GM21390 (cell line): Measurements from ENCODE around the gene BCAN.

Source experiments
- ATAC-seq: cut with Tn5 transposase; IDR thresholded peaks from one replicate; pipeline ENCODE4 v1.9.1; 2021; ENCODE audit not compliant: unreplicated experiment

Gene BCAN

DNA sequence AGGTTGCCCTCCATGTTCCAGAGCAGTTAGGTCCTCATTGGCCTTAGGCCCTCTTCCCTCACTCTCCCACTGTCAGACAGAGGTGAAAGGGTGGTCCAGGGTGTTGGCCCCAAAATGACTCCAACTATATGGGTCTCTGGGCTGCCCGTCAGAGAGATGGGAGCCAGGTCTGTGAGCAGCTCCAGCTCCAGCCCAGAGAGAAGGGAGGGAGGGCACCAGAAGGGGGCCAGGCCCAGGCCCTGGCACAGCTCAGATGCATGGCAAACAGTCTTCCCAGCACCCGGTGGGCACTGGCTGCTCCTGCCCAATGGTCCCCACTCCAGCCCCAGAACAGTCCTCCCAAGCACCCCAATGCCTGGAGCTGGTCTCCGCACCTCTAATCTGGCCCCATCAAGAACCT lies 2.2 kb downstream of the BCAN start:
- ATAC-seq, result no peak

DNA sequence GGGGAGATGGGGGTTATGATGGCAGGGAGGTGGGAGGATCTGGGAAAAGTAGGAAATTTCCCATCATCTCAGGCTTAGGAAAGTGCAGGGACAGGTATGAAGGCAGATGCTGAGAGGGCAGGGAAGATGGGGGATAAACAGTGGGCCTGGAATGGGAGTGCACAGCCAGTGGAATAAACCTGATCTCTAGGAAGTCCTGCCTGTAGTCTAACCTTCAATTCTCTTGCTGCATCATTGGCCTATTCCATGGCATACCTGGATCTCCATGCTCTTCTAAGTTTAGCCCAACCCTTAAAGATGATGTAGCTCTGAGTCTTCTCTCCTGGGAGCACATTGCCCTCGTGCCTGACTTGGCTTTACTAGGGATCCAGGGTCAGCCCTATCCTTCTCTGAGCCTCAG lies 2.7 kb downstream of the BCAN start:
- no peak for ATAC-seq

DNA sequence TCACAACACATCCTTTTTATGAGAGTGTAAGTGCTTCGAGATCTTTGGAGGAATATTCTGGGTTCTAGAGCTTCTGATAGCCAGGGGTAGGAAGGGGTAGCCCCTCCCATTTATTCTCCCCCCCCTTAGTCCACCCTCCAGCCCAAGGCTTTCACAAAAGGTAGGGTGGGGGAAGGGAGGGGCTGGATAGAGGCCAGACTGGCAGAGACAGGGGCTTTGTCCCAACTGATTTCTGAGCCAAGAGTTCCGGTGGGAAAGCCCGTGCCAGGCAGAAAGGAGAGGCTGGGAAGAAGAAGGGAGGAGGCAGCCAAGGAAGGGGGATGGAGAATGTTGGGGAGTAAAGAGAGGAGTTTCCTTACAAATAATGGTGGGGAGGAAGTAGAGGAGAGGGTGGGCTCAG lies 3.1 kb downstream of the BCAN start:
- ATAC-seq, result no peak

DNA sequence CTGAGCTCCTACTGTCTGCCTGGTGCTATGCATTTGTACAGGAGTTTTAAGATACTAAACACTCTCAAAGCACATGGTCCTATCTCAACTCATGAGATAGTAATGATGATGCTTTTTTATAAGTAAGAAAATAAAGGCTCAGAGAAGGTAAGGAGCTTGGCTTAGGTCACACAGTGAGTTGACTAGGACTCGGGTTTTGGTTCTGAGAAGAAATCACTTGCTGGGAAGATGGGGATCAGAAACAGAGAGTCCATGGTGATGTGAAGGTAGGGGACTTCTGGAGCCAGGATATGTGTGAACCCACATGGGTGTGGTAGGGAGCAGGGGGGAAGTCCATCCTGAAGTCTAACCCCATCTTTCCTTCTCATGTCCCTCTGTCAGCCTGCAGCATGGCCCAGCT lies 3.7 kb downstream of the BCAN start:
- no peak for ATAC-seq

DNA sequence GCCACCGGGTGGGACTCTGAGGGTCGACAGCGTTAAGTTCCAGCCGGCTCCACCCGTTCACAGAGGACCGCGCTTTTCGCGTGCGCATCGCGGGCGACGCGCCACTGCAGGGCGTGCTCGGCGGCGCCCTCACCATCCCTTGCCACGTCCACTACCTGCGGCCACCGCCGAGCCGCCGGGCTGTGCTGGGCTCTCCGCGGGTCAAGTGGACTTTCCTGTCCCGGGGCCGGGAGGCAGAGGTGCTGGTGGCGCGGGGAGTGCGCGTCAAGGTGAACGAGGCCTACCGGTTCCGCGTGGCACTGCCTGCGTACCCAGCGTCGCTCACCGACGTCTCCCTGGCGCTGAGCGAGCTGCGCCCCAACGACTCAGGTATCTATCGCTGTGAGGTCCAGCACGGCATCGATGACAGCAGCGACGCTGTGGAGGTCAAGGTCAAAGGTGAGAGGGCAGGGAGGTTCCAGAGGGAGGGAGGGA lies 4.9 kb downstream of the BCAN start:
- no peak for ATAC-seq

DNA sequence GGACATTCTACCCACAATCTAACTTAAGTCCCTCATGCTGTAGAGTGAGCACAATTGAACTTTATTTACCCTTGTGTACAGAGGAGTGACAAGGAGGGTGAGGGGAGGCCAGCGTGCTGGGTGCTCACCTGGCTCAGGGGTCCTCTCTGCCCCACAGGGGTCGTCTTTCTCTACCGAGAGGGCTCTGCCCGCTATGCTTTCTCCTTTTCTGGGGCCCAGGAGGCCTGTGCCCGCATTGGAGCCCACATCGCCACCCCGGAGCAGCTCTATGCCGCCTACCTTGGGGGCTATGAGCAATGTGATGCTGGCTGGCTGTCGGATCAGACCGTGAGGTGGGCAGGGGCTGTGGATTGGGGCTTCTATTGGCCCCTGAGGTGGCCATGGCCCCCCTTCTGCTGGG lies 5.4 kb downstream of the BCAN start:
- ATAC-seq, result no peak

DNA sequence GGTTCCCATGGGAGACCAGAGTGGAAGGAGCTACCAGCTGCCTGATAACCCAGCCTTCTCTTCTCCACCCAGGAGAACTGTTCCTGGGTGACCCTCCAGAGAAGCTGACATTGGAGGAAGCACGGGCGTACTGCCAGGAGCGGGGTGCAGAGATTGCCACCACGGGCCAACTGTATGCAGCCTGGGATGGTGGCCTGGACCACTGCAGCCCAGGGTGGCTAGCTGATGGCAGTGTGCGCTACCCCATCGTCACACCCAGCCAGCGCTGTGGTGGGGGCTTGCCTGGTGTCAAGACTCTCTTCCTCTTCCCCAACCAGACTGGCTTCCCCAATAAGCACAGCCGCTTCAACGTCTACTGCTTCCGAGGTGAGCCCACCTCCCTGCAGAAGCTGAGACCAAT lies 6.6 kb downstream of the BCAN start:
- ATAC-seq, result no peak

DNA sequence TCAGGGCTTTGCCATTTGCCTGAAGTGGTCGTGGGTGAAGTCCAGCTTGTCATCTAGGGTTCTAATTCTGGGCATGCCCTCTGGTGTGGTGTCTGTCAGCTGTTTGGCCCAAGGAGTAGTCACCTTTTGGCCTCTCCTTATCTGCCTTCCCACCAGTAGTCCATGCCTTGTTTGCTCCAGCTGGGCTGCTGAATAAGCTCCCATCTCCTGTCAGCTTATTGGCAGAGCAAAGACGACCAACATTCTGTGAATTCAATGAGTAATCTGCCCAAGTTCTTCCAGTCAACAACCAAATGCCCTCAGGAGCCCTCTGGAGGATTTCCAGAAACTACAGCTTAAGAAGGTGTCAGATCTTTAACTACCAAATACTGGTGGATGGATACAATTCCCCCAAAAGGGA lies 7.0 kb downstream of the BCAN start:
- ATAC-seq, result no peak

DNA sequence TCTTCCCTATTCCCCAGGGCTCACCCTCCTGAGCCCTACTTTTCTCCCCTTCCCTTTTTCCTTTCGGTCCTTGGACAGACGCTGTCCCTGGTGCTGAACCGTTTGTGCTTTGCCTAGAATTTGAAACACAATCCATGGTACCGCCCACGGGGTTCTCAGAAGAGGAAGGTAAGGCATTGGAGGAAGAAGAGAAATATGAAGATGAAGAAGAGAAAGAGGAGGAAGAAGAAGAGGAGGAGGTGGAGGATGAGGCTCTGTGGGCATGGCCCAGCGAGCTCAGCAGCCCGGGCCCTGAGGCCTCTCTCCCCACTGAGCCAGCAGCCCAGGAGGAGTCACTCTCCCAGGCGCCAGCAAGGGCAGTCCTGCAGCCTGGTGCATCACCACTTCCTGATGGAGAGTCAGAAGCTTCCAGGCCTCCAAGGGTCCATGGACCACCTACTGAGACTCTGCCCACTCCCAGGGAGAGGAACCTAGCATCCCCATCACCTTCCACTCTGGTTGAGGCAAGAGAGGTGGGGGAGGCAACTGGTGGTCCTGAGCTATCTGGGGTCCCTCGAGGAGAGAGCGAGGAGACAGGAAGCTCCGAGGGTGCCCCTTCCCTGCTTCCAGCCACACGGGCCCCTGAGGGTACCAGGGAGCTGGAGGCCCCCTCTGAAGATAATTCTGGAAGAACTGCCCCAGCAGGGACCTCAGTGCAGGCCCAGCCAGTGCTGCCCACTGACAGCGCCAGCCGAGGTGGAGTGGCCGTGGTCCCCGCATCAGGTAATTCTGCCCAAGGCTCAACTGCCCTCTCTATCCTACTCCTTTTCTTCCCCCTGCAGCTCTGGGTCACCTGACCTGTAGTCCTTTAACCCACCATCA lies 10.4 kb downstream of the BCAN start:
- ATAC-seq, result no peak

DNA sequence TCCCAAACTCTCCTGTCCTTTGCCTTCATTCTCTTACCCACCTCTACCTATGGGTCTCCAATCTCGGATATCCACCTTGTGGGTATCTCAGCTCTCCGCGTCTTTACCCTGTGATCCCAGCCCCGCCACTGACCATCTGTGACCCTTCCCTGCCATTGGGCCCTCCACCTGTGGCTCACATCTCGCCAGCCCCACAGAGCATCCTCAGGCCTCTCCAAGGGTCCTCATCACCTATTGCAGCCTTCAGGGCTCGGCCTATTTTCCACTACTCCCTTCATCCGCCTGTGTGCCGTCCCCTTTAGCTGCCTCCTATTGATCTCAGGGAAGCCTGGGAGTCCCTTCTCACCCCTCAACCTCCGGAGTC lies 11.1 kb downstream of the BCAN start:
- no peak for ATAC-seq

DNA sequence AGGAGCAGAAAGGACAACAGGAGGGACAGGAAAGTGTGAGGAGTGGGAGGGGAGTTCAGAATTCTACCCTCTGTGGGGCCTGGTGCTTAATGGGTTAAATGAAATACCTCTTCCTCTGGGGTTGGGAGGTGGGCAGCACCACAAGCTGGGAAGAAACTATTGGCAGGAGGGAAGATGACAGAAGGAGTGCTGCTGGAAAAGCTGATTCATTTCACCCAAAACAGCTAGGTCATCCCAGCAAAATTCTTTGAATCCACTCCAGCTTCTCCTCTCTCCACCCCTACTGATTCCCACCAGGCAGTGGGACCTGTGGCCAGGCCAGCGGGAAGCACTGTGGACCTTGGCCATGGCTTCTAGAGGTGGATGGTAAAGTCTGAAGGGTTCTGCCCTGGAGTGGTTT lies 12.8 kb downstream of the BCAN start:
- ATAC-seq, result no peak

DNA sequence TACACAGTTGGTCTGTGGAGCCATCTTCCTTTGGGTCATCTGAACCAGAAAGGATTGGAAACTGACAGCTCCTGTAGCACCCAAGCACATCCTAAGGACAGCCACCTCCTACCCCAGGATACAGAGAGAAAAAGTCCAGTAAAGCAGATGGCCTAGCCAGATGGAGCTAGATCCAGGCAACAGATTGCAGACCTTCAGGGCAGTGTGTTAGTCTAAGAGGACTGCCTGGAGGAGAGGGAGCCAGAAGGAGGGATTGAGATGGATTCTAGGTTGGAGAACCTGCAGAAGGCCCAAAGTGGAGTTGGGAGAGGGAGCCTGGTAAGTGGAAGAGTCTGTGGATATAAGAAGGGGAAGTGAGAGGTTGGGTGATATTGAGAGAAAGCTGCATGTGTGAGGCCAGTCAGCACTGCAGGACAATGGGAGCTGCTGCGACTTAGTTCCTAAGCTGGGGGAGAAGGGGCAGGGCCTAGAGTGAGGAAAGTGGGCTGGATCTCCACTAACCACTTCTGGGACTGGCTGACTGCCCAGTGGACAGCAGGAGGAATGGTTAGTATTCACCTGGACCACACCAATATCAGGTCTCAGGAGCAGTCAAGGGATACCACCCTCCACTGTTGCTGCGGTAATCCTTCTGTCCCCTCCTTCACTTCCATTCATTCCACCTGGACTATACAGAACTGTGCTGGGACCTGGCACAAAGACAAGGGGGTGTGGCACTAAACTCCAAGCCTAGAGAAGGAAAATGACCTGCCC lies 13.4 kb downstream of the BCAN start:
- no peak for ATAC-seq

DNA sequence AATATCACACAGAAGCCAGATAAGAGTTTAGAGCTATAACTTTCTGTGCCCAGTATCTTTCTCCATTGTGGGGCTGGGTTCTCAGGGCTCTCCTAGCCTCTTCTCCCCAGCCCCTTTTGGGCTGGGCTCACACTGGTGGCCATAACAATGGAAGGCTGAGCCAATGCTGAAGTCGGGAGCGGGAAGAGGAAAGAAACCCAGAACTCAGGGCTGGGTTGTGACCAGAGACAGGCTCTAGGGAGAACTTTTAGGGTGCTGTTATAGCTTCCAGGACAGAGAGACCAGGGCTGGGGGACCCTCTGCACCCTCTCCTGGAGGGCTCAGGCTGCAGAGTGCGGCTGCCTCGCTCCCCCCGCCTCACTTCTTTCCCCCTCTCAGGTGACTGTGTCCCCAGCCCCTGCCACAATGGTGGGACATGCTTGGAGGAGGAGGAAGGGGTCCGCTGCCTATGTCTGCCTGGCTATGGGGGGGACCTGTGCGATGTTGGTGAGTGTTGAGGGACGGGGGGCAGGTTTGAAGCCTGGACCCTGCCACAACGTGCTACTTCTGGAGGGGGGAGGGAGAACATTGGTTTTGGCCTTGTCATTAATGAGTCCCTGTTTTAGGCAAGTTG lies 14.1 kb downstream of the BCAN start:
- ATAC-seq, result no peak

DNA sequence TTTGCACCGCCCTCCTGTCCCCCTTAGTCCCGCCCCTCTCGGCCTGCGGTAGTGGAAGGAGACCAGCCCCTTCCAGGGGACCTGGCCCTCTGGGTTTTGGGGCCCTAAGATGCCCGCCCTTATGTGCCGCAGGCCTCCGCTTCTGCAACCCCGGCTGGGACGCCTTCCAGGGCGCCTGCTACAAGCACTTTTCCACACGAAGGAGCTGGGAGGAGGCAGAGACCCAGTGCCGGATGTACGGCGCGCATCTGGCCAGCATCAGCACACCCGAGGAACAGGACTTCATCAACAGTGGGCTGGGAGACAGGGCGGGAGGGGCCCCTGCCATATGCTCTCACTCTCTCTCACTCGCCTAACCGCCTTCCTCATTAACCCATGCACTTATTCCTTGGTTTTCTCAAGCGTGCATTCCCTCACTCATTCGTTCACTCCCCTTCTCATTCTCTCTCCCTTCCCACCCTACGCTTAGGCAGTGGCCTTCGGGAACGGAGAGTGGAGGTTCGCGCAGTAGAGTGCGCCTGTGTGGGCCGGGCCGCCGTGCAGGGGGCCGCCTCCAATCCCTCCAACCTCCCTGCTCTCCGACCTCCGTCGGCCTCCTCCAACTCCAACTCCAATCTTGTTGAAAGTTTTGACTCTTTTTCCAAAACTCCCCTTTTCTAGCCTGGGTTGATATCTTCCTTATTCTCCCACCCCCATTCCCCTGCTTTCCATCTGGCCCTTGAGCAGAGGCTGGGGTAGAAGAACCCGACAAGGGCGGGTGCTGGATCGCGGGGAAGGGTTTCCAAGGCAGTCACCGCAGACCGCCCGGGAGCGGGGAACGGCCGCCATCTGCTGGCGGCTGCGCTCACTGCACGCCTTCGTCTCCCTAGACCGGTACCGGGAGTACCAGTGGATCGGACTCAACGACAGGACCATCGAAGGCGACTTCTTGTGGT lies 15.2 kb downstream of the BCAN start:
- ATAC-seq, result no peak

DNA sequence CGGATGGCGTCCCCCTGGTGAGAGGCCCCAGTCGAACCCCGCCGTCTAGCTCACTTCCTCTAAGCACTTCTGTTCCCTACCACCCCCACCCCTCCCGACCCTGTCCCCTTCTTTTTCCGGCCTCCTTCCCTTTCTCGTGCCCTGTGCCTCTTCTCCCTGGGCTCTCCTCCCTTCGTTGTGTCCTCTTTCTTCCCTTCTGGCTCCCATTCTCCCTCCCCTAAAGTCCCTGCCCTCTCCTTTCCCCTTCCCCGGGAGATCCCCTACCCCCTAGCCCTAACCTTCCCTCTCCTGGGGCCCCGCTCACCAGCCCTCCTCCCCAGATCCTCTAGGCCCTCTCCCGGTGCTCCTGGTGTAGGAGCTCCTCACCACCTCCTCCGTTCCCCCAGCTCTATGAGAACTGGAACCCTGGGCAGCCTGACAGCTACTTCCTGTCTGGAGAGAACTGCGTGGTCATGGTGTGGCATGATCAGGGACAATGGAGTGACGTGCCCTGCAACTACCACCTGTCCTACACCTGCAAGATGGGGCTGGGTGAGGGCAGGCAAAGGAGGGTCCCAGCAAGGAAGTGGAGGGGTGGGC lies 15.9 kb downstream of the BCAN start:
- ATAC-seq, result no peak

DNA sequence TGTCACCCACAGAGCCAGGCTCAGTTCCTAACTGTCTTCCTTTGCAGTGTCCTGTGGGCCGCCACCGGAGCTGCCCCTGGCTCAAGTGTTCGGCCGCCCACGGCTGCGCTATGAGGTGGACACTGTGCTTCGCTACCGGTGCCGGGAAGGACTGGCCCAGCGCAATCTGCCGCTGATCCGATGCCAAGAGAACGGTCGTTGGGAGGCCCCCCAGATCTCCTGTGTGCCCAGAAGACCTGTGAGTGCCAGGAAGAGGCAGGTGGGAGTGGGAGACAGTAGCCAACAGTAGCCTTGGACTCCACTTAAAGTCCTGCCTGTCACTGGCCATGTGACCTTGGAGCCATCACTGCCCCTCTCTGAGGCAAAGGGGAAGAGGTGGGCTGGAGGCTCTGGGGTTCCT lies 16.6 kb downstream of the BCAN start:
- no peak for ATAC-seq

DNA sequence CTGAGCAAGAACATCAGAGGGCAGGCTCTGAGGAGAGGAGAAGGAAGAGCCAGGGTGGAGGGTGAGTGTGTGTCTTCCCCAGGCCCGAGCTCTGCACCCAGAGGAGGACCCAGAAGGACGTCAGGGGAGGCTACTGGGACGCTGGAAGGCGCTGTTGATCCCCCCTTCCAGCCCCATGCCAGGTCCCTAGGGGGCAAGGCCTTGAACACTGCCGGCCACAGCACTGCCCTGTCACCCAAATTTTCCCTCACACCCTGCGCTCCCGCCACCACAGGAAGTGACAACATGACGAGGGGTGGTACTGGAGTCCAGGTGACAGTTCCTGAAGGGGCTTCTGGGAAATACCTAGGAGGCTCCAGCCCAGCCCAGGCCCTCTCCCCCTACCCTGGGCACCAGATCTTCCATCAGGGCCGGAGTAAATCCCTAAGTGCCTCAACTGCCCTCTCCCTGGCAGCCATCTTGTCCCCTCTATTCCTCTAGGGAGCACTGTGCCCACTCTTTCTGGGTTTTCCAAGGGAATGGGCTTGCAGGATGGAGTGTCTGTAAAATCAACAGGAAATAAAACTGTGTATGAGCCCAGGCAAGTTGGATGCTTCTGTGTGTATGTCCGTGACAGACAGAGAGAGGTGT lies 17.1 kb downstream of the BCAN start:
- ATAC-seq, result no peak

DNA sequence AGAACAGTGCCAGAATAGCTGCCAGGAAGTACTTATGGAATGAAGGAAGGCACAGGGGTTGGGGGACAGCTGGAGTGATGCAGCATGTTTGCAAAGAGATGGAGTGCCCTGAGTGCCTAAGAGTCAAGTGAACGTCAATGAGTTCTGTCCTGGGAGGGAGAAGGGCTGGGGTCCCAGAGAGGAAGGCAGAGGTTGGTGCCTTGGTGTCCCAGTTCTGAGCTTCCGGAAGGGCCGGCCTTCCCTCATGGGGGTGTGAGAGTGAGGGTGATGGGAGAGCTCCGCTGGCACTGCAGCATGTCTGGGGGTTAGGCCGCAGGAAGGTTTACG lies 17.7 kb downstream of the BCAN start:
- no peak for ATAC-seq

DNA sequence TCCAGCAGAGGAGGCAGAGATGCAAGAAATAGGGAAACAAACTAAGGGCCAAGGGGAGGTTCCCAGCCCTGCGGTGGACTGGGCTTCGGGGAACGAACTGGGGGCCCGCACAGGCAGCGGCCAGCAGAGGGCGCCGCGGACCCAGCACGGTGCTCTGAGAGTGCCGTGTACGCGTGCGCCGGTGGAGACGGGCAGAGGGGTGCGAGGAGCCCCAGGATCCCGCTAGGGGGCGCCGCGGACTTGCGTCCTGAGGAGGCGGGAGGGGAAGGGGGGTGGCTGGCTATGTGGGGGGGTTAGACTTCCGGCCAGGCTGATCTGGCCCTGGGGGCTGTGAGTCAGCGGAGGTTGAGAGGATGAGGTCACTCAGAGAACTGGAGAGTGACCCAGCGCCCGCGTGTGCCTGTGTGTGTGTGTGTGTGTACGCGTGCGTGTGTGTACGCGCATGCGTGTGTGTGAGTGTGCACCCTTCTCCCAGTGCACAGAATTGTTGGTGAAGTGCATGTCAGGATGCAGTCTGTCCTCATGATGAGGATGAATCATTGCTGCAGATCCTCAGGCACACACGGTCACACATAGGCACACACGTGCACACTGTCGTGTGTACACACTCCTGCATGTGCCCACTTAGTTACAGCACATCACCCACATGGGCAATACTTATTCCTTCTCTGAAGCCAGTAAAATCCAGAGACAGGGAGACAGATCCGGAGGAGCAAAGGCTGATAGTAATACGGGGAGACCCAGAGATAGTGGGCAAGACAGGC lies 18.3 kb downstream of the BCAN start:
- ATAC-seq, result peak; percentile 50

DNA sequence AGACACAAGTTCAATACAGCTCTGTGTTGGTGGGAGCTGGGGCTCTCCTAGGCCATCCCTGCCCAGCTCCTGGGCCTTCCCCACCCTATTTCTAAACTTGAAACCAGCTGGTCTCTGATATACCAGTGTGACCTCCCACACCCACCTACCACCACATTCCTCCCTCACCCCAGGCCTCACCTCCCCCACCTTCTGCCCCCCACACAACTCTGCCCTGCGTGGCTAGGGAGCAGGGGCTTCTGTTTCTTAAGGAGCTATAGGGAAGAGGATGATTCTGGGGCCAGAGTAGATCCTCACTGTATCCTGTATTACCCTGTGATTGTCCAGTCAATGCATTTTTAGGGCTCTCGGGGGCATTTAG lies 18.8 kb downstream of the BCAN start:
- no peak for ATAC-seq
